Measurements from ENCODE around the gene ZNF682. TPM values are rescaled to one million over a fixed set of nuclear protein-coding genes. Genes with fewer than 3 reads are reported as not detected.
"Not testable (repeated sequence)": the region's sequence is repeated elsewhere in the genome, so short reads cannot be mapped to it uniquely, and the experiment has no call there.

ZNF682 gene
- total RNA-seq, 2 experiments from 2014 or later: 7.5 to 13.7 TPM

DNA sequence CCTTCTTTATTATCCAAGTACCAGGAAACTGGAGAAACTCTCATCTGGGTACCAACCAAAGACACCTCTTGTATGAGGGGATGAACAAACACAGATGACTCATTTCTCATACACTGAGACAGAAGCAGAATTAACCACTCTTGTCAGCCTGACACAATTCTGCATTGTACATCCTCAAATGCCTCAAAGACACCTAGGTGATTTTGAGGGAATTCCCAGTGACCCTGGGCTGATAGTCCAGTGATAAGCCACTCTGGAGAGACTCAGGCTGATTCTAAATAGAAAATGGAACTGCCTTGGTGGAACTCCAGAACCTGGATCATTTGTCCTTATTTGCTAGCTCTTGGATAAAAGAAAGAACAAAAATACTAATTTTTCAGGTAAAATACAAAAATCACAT lies 19.4 kb upstream of the ZNF682 start:
- ATAC-seq; H3K9me3 Mint-ChIP-seq (ENCODE audit: low read depth); DNase-seq; H3K4me3 Mint-ChIP-seq; H3K4me1 Mint-ChIP-seq; CTCF ChIA-PET; H3K36me3 Mint-ChIP-seq; H3K27me3 Mint-ChIP-seq; H3K27ac Mint-ChIP-seq: not testable (repeated sequence)

DNA sequence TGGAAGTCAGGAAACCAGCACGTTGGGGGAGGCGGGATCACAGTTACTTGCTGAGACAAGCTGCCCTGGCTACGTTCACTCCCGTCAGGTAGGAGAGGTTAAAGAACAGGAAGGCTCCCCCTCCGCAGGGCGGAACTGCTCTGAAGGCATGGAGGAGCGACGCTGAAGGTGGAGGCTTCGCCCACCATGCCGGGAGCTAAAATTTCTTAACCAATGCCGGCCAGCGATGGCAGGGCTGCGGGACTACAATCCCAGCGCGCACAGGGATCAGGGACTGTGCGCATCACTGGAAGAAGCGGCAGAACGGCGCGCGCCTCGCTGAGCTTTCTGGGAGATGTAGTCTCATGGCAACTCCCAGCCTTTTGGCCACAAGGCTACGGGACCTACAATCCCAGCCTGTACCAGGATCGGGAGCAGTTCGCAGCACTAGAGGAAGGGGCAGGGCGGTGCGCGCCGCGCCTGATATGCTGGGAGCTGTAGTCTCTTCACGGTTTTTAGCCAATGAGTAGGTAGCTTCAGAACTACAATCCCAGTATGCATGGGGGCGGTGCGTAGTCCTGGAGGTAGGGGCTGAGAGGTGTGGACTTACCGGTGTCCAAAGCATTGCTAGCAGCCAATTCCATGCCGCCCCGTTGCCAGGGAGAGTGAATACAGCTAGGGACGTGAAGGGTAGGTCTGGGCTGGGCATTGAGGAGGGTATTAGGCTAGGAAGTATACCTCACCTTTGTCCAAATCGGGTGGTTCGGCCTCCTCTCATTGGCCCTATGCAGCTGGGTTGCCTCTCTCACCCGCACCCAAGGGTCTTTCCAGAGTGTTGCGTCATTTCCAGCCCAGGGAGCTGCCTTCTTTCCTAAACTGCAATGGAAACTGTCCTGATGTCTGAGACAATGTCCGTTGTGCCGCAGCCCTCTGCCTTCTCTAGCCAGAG lies 12.8 kb upstream of the ZNF682 start:
- Mint-ChIP-seq H3K27ac (peak overlapping the region; percentile 77), H3K27me3 (no peaks in the 10 kb centered on the region), H3K4me3 (peak overlapping the region; percentile 91), H3K4me1 (peaks cover 11% of the 10 kb centered on the region), H3K36me3 (peaks cover 6% of the 10 kb centered on the region), H3K9me3 (ENCODE audit: low read depth) (peaks cover 3% of the 10 kb centered on the region)
- CTCF ChIA-PET: interaction anchor here (0.9 to 3.1 kb wide), 3 partner anchors 13 to 231 kb away, joined by 3 to 8 read pairs (median 3); partner anchors contain the start of genes ZNF506 and ZNF682
- peak; percentile 99 for ATAC-seq
- peak; percentile 75 for DNase-seq

DNA sequence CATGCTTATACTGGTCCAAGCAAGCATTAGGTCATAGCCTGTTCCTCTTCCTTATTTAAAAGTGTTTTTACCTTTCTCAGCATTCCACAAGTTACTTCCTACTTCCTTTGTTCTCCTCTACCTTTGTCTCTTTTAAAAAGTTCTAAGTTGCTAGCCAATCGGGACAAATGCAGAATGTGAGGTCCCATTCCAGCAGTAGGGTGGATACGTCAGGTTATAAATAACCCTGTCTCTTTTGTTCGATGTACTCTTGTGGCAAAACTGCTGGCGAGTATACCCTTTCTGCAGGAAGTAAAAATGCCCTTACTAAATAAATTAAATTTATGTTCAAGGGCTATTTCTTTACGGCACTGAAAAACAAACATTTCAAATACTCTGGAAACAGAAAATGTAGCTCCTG lies 6.4 kb upstream of the ZNF682 start:
- H3K27ac Mint-ChIP-seq; H3K27me3 Mint-ChIP-seq; H3K36me3 Mint-ChIP-seq; DNase-seq; H3K4me1 Mint-ChIP-seq; H3K9me3 Mint-ChIP-seq (ENCODE audit: low read depth); H3K4me3 Mint-ChIP-seq; ATAC-seq; CTCF ChIA-PET: not testable (repeated sequence)

DNA sequence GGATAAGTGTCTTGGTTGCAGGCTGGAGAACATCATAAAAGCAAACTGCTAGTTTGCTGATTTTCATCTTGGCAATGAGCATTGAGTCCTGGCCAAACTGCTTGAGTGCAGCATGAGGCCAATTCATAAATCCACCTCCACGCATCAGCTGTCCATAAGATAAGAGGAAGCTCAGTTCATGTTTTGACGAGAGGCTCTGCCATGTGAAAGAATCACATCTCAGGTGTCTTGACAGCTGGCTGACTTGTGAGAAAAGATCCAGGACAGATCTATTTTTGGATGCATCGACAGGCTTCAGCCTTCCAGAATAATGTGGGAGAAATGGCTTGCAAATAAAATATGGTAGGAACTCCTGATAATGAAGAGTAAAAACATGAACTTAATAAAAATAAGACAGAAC lies 5.4 kb upstream of the ZNF682 start:
- H3K4me3 Mint-ChIP-seq: no peak overlapping the region
- no peaks in the 10 kb centered on the region for H3K4me1 Mint-ChIP-seq
- DNase-seq (no peak), ATAC-seq (no peak)
- H3K36me3 Mint-ChIP-seq: peaks cover 5% of the 10 kb centered on the region
- H3K27me3 Mint-ChIP-seq: peaks cover 3% of the 10 kb centered on the region
- H3K27ac Mint-ChIP-seq: no peak overlapping the region
- CTCF ChIA-PET: interaction anchor here (0.6 kb wide), 1 partner anchor 32 kb away, joined by 3 read pairs; no protein-coding TSS in a partner anchor
- H3K9me3 Mint-ChIP-seq (ENCODE audit: low read depth): peaks cover 6% of the 10 kb centered on the region

- H3K4me3 Mint-ChIP-seq: peak overlapping the region; percentile 95
- ATAC-seq: no peak
- H3K27me3 Mint-ChIP-seq: no peaks in the 10 kb centered on the region
- CTCF ChIA-PET: interaction anchor here (1.0 to 1.7 kb wide), 3 partner anchors 14 to 200 kb away, joined by 3 to 8 read pairs (median 5); partner anchors contain the start of gene ZNF90
- H3K27ac Mint-ChIP-seq: peak overlapping the region; percentile 97
- peaks cover 37% of the 10 kb centered on the region for H3K36me3 Mint-ChIP-seq
- H3K4me1 Mint-ChIP-seq: peaks cover 16% of the 10 kb centered on the region
- peaks cover 13% of the 10 kb centered on the region for H3K9me3 Mint-ChIP-seq (ENCODE audit: low read depth)
- DNase-seq: peak; percentile 40
Measured at GRCh38 chr19:20038358-20039202, 725 bp downstream of the ZNF682 start.

GRCh38 chr19:20035935-20036334 lies 3.4 kb downstream of the ZNF682 start:
- CTCF ChIA-PET: interaction anchor here (0.6 kb wide), 1 partner anchor 505 kb away, joined by 3 read pairs; no protein-coding TSS in a partner anchor
- DNase-seq: no peak
- H3K9me3 Mint-ChIP-seq (ENCODE audit: low read depth): peaks cover 10% of the 10 kb centered on the region
- peaks cover 56% of the 10 kb centered on the region for H3K36me3 Mint-ChIP-seq
- no peak overlapping the region for H3K4me3 Mint-ChIP-seq
- ATAC-seq: no peak
- H3K27ac Mint-ChIP-seq: no peak overlapping the region
- no peaks in the 10 kb centered on the region for H3K27me3 Mint-ChIP-seq
- peaks cover 16% of the 10 kb centered on the region for H3K4me1 Mint-ChIP-seq

- H3K27me3 Mint-ChIP-seq: no peaks in the 10 kb centered on the region
- ATAC-seq: no peak
- no peak overlapping the region for H3K27ac Mint-ChIP-seq
- peaks cover 62% of the 10 kb centered on the region for H3K36me3 Mint-ChIP-seq
- no peak overlapping the region for H3K4me3 Mint-ChIP-seq
- H3K4me1 Mint-ChIP-seq: no peaks in the 10 kb centered on the region
- CTCF ChIA-PET: no interaction called here
- no peak for DNase-seq
- peaks cover 9% of the 10 kb centered on the region for H3K9me3 Mint-ChIP-seq (ENCODE audit: low read depth)
Measured at GRCh38 chr19:20028611-20029010, 10.7 kb downstream of the ZNF682 start.

- CTCF ChIA-PET: interaction anchor here (1.3 kb wide), 1 partner anchor 8 kb away, joined by 4 read pairs; no protein-coding TSS in a partner anchor
- Mint-ChIP-seq H3K4me3 (no peak overlapping the region), H3K4me1 (no peaks in the 10 kb centered on the region), H3K27me3 (no peaks in the 10 kb centered on the region), H3K27ac (no peak overlapping the region), H3K36me3 (peaks cover 68% of the 10 kb centered on the region), H3K9me3 (ENCODE audit: low read depth) (peaks cover 41% of the 10 kb centered on the region)
- DNase-seq: no peak
- ATAC-seq: no peak
Measured at GRCh38 chr19:20005741-20006140, 33.6 kb downstream of the ZNF682 start.

GRCh38 chr19:19997656-19998268 lies 41.5 kb downstream of the ZNF682 start:
- H3K9me3 Mint-ChIP-seq (ENCODE audit: low read depth): peaks cover 11% of the 10 kb centered on the region
- ATAC-seq (no peak), DNase-seq (peak; percentile 46)
- H3K4me1 Mint-ChIP-seq: no peaks in the 10 kb centered on the region
- CTCF ChIA-PET: interaction anchor here (0.7 to 1.5 kb wide), 6 partner anchors 9 to 287 kb away, joined by 3 to 8 read pairs (median 4); no protein-coding TSS in a partner anchor
- peaks cover 13% of the 10 kb centered on the region for H3K36me3 Mint-ChIP-seq
- no peak overlapping the region for H3K27ac Mint-ChIP-seq
- H3K27me3 Mint-ChIP-seq: no peaks in the 10 kb centered on the region
- H3K4me3 Mint-ChIP-seq: no peak overlapping the region

GRCh38 chr19:19966862-19967261 lies 72.4 kb downstream of the ZNF682 start:
- Mint-ChIP-seq H3K27ac (no peak overlapping the region), H3K4me3 (no peak overlapping the region), H3K9me3 (ENCODE audit: low read depth) (peaks cover 31% of the 10 kb centered on the region), H3K36me3 (peaks cover 9% of the 10 kb centered on the region), H3K4me1 (no peaks in the 10 kb centered on the region), H3K27me3 (no peaks in the 10 kb centered on the region)
- no peak for ATAC-seq
- CTCF ChIA-PET: no interaction called here
- DNase-seq: no peak

- ATAC-seq, H3K4me3 Mint-ChIP-seq, H3K27ac Mint-ChIP-seq, DNase-seq, H3K27me3 Mint-ChIP-seq, H3K36me3 Mint-ChIP-seq, CTCF ChIA-PET, H3K4me1 Mint-ChIP-seq: not testable (repeated sequence)
- peaks cover 28% of the 10 kb centered on the region for H3K9me3 Mint-ChIP-seq (ENCODE audit: low read depth)
Measured at GRCh38 chr19:19966126-19966525, 73.2 kb downstream of the ZNF682 start.

- DNase-seq: no peak
- peaks cover 23% of the 10 kb centered on the region for H3K9me3 Mint-ChIP-seq (ENCODE audit: low read depth)
Measured at GRCh38 chr19:19964416-19964815, 74.9 kb downstream of the ZNF682 start.

More at GRCh38 chr19:19964416-19964815, 74.9 kb downstream of the ZNF682 start:
- Mint-ChIP-seq H3K27me3 (no peaks in the 10 kb centered on the region), H3K4me1 (no peaks in the 10 kb centered on the region), H3K36me3 (peaks cover 7% of the 10 kb centered on the region), H3K27ac (no peak overlapping the region), H3K4me3 (no peak overlapping the region)
- CTCF ChIA-PET: no interaction called here
- no peak for ATAC-seq

Data from activated CD8-positive, alpha-beta memory T cell treated with anti-CD3 and anti-CD28 coated beads, Interleukin-2, amount 10 ng/mL, durations not matched to agents 7 days and 5 days (primary cell).